Mesendoderm (in vitro differentiated cells): ENCODE data around the gene PRKAB1.

ENCODE experiments used
- DNase-seq: peaks from one replicate; pipeline ENCODE4 v3.0.0; 2013
- H2AK5ac ChIP-seq: 2 replicates; pipeline ENCODE4 v1.6.1; 2013; ENCODE audit warnings: low read length, inconsistent platforms
- H2BK120ac ChIP-seq: 2 replicates; pipeline ENCODE4 v1.6.1; 2013; ENCODE audit warnings: low read depth, mild to moderate bottlenecking, low read length, moderate library complexity, mixed read lengths
- H2BK15ac ChIP-seq: replicated peaks from 2 replicates; pipeline ENCODE4 v1.6.1; 2013; ENCODE audit warnings: low read depth, mild to moderate bottlenecking, moderate library complexity
- H2BK5ac ChIP-seq: 2 replicates; pipeline ENCODE4 v1.6.1; 2013; ENCODE audit warnings: low read length, inconsistent platforms
- H3K18ac ChIP-seq: 2 replicates; pipeline ENCODE4 v1.6.1; 2013; ENCODE audit warnings: mild to moderate bottlenecking, low read length, mixed read lengths
- H3K23ac ChIP-seq: one replicate; pipeline ENCODE4 v1.6.1; 2013; ENCODE audit warnings: low read length
- H3K27ac ChIP-seq: 2 replicates; pipeline ENCODE4 v1.5.1; 2013; ENCODE audit warnings: low read depth, mild to moderate bottlenecking, inconsistent platforms, low read length, moderate library complexity
- H3K27me3 ChIP-seq: 2 replicates; pipeline ENCODE4 v1.6.1; 2013; ENCODE audit warnings: low read length, control low read depth, mild to moderate bottlenecking, inconsistent platforms; ENCODE audit not compliant: insufficient read depth, poor library complexity
- H3K36me3 ChIP-seq: 2 replicates; pipeline ENCODE4 v1.6.1; 2013; ENCODE audit warnings: low read length, inconsistent platforms; ENCODE audit not compliant: control insufficient read depth, insufficient read depth
- H3K4ac ChIP-seq: one replicate; pipeline ENCODE4 v1.6.1; 2013; ENCODE audit warnings: low read depth, mild to moderate bottlenecking, low read length, moderate library complexity
- H3K4me1 ChIP-seq: 2 replicates; pipeline ENCODE4 v1.6.1; 2013; ENCODE audit warnings: low read depth, low read length, inconsistent platforms; ENCODE audit not compliant: control insufficient read depth
- H3K4me2 ChIP-seq: 2 replicates; pipeline ENCODE4 v1.6.1; 2013; ENCODE audit warnings: low read length
- H3K4me3 ChIP-seq: 2 replicates; pipeline ENCODE4 v1.5.1; 2013; ENCODE audit warnings: mild to moderate bottlenecking, low read length
- H3K56ac ChIP-seq: one replicate; pipeline ENCODE4 v1.6.1; 2013; ENCODE audit warnings: low read length
- H3K79me1 ChIP-seq: 2 replicates; pipeline ENCODE4 v1.6.1; 2013; ENCODE audit warnings: low read length, inconsistent platforms
- H3K79me2 ChIP-seq: 2 replicates; pipeline ENCODE4 v1.6.1; 2013; ENCODE audit warnings: mild to moderate bottlenecking, low read length; ENCODE audit not compliant: control insufficient read depth, insufficient read depth
- H3K9ac ChIP-seq: 2 replicates; pipeline ENCODE4 v1.6.1; 2013; ENCODE audit warnings: low read length, inconsistent platforms
- H4K5ac ChIP-seq: one replicate; pipeline ENCODE4 v1.6.1; 2013; ENCODE audit warnings: low read length
- H4K8ac ChIP-seq: one replicate; pipeline ENCODE4 v1.6.1; 2013; ENCODE audit warnings: low read depth, mild to moderate bottlenecking, control low read depth, low read length, moderate library complexity
- WGBS: extraction: QIAGEN DNeasy Blood & Tissue Kit; methylation state at CpG from one replicate; pipeline ENCODE4 v1.1.7; 2013; ENCODE audit warnings: low lambda C conversion rate, missing lambda C conversion rate; ENCODE audit not compliant: insufficient coverage; ENCODE audit errors: extremely low coverage; 5-methylcytosine and 5-hydroxymethylcytosine counted together

Gene PRKAB1

DNA sequence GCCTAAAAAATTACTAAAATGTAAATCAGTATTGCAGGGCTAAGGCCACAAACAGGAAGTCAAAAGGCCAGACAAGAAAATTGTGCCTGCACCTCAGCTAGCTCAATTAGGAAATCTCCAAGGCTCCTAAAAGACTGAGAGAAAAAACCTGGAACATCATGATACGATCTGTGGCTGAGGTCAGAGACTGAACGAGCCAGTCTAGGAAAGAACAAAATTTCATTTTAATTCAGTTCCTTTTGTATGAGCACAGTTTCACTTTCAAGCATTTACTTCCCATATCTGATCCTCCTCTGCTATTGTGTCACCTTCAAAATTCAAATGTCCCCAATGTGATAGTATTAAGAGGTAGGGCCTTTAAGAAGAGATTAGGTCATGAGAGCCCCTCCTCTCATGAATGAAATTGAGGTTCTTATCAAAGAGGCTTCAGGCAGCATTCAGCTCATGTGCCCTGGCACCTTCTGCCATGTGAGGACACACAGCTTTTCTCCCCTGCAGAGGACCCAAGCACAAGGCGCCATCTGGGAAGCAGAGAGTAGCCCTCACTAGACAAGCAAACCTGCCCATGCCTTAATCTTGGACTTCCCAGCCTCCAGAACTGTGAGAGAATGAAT lies 14.8 kb downstream of the PRKAB1 start:
- DNase-seq: no peak
- no CpG with 5 or more reads among the region's 3 CpGs for WGBS
- Histone ChIP-seq H3K27me3 (no peaks in the 10 kb centered on the region), H3K79me2 (no peaks in the 10 kb centered on the region), H3K23ac (no peak overlapping the region), H3K4ac (no peak overlapping the region), H4K8ac (no peak overlapping the region), H2BK120ac (no peak overlapping the region), H2BK5ac (no peak overlapping the region), H3K9ac (no peak overlapping the region), H2AK5ac (no peak overlapping the region), H3K79me1 (no peaks in the 10 kb centered on the region), H3K4me2 (no peak overlapping the region), H4K5ac (no peak overlapping the region), H2BK15ac (no peak overlapping the region), H3K56ac (no peak overlapping the region), H3K4me1 (no peaks in the 10 kb centered on the region), H3K27ac (no peak overlapping the region), H3K36me3 (peaks cover 7% of the 10 kb centered on the region), H3K18ac (no peak overlapping the region), H3K4me3 (no peak overlapping the region)

DNA sequence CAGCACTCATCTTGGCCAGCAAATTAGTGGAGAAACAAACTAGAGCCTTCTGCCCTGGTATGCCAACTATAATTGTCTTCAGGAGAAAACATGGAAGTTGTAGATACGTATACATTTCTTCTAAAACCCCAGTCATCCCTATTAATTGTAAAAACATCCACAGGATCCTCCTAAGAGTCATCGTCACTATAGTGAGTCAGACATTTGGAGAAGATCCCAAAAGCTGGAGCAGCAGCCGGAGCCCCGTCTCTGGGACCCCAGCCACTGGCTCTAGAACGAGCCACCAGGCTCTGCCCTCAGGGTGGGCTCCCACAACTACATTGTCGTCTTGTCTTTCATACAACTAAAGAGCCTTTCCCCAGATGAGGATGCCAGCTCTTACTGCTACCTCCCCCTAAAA lies 15.5 kb downstream of the PRKAB1 start:
- Histone ChIP-seq H3K79me1 (no peaks in the 10 kb centered on the region), H3K23ac (no peak overlapping the region), H3K4me2 (no peak overlapping the region), H3K27me3 (no peaks in the 10 kb centered on the region), H3K79me2 (no peaks in the 10 kb centered on the region), H3K4me3 (no peak overlapping the region), H4K8ac (no peak overlapping the region), H2BK120ac (no peak overlapping the region), H2BK15ac (no peak overlapping the region), H3K9ac (no peak overlapping the region), H3K4ac (no peak overlapping the region), H3K36me3 (peaks cover 4% of the 10 kb centered on the region), H3K27ac (no peak overlapping the region), H2AK5ac (no peak overlapping the region), H4K5ac (no peak overlapping the region), H2BK5ac (no peak overlapping the region), H3K18ac (no peak overlapping the region), H3K56ac (no peak overlapping the region), H3K4me1 (no peaks in the 10 kb centered on the region)
- WGBS: no CpG with 5 or more reads among the region's 6 CpGs
- DNase-seq: no peak

DNA sequence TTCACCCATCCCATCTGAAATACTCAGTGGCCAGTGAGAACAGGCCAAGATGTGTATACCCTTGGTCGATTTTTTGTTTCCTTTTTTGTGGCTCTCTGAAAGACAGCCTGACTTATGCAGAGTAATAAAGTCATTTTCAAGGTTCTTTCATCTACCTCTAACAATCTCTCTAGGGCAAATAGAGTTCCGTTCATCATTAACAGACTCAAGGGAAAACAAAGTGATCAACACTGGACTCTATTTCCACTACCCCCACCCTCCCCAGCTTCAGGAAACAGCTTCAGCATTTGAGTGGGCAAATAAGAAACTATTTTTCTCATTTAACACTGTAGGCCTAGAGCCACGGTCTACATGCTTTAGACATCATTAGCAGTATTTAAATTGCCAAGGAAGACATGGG lies 15.9 kb downstream of the PRKAB1 start:
- H3K79me1 ChIP-seq: no peaks in the 10 kb centered on the region
- WGBS: no CpG with 5 or more reads among the region's 3 CpGs
- no peaks in the 10 kb centered on the region for H3K27me3 ChIP-seq
- no peak overlapping the region for H3K23ac ChIP-seq
- H2AK5ac ChIP-seq: no peak overlapping the region
- no peak overlapping the region for H3K4ac ChIP-seq
- H3K36me3 ChIP-seq: peaks cover 2% of the 10 kb centered on the region
- no peak overlapping the region for H3K4me2 ChIP-seq
- no peak overlapping the region for H2BK15ac ChIP-seq
- no peak overlapping the region for H3K27ac ChIP-seq
- H4K5ac ChIP-seq: no peak overlapping the region
- H2BK5ac ChIP-seq: no peak overlapping the region
- no peaks in the 10 kb centered on the region for H3K4me1 ChIP-seq
- H3K4me3 ChIP-seq: no peak overlapping the region
- no peak for DNase-seq
- H4K8ac ChIP-seq: no peak overlapping the region
- no peak overlapping the region for H3K9ac ChIP-seq
- no peak overlapping the region for H3K18ac ChIP-seq
- H3K79me2 ChIP-seq: no peaks in the 10 kb centered on the region
- no peak overlapping the region for H3K56ac ChIP-seq
- H2BK120ac ChIP-seq: no peak overlapping the region

DNA sequence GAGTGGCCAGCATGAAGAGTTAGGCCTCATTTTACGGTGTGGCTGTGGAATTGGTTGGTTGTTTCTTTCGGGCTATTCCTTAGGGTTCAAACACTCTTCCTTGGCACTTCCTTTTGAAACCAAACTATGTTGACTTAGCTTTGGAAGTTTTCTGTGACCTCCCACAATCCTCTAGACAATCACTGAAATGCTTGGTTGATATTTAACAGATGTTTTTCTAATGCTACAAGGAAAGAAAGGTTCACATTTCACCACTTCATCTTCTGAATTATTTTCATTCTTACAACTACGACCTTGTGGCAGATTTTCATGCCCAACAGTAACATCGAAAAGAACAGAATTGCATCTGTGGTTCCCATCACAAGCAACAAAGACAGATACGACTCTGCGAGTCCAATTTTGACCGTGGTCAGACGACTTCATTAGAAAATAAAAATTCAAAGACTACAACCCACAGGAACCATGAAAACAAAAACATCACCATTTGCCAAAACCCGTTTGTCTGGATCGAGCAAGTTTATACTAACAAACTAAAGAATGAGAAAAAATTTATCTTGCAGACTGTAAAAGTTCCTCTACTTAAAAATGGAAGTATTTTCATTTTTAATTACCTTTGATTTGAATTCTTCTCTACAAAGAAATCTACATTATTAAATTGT lies 16.9 kb downstream of the PRKAB1 start:
- Histone ChIP-seq H3K27ac (no peak overlapping the region), H3K79me2 (no peaks in the 10 kb centered on the region), H3K4me1 (no peaks in the 10 kb centered on the region), H3K9ac (no peak overlapping the region), H4K8ac (no peak overlapping the region), H3K56ac (no peak overlapping the region), H3K36me3 (peaks cover 2% of the 10 kb centered on the region), H3K4ac (no peak overlapping the region), H2BK120ac (no peak overlapping the region), H2BK15ac (no peak overlapping the region), H3K23ac (no peak overlapping the region), H3K4me3 (no peak overlapping the region), H3K79me1 (no peaks in the 10 kb centered on the region), H3K18ac (no peak overlapping the region), H2BK5ac (no peak overlapping the region), H3K27me3 (no peaks in the 10 kb centered on the region), H2AK5ac (no peak overlapping the region), H3K4me2 (no peak overlapping the region), H4K5ac (no peak overlapping the region)
- no CpG with 5 or more reads among the region's 10 CpGs for WGBS
- DNase-seq: no peak

DNA sequence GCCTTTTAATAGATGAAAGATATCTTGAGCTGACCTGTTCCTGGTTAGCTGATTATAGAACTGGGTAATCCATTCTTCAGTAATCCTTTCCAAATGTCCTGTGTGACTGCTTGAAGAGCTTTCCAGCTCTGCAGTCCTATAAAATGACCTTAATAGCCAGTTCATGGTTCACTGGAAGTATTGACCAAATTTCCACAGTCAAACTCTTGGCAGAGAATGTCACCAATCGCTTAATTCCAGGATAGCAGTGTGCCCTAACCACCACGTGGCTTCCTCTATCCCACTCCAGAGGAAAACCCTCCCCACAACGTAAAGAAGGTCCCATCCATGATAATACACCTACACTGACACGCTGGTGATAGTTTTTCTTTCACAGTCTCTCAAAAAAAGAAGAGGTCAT lies 17.4 kb downstream of the PRKAB1 start:
- H2AK5ac ChIP-seq: no peak overlapping the region
- no peaks in the 10 kb centered on the region for H3K79me2 ChIP-seq
- H4K5ac ChIP-seq: no peak overlapping the region
- H3K36me3 ChIP-seq: no peaks in the 10 kb centered on the region
- no peak overlapping the region for H3K27ac ChIP-seq
- H3K23ac ChIP-seq: no peak overlapping the region
- no CpG with 5 or more reads among the region's 4 CpGs for WGBS
- no peak overlapping the region for H3K4ac ChIP-seq
- H3K79me1 ChIP-seq: no peaks in the 10 kb centered on the region
- no peak overlapping the region for H3K4me2 ChIP-seq
- H3K9ac ChIP-seq: no peak overlapping the region
- H3K27me3 ChIP-seq: no peaks in the 10 kb centered on the region
- no peak overlapping the region for H2BK15ac ChIP-seq
- H4K8ac ChIP-seq: no peak overlapping the region
- DNase-seq: no peak
- H3K56ac ChIP-seq: no peak overlapping the region
- no peak overlapping the region for H2BK120ac ChIP-seq
- H3K18ac ChIP-seq: no peak overlapping the region
- H3K4me1 ChIP-seq: no peaks in the 10 kb centered on the region
- H3K4me3 ChIP-seq: no peak overlapping the region
- H2BK5ac ChIP-seq: no peak overlapping the region

DNA sequence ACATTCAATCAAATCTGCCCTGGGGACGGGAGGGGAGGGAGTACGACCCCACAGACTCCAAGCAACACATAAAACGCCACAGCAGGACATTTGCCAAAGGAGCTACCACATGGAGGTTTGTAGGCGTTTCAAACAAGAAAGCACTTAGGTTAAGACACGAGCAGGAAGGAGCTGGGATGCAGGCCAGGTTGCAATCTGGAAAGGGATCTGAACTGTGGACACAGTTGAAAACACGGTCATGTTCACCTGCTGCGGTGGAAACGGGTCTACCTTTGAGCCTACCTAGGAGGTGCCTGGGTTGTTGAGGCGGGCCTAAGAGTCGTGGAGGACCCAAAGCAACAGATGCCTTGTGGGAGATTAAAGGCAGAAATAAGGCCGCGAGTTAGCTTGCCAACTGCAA lies 18.4 kb downstream of the PRKAB1 start:
- no CpG with 5 or more reads among the region's 12 CpGs for WGBS
- H3K36me3 ChIP-seq: no peaks in the 10 kb centered on the region
- no peak for DNase-seq

More for the DNA sequence above, 18.4 kb downstream of the PRKAB1 start:
- Histone ChIP-seq H3K79me1 (no peaks in the 10 kb centered on the region), H3K79me2 (no peaks in the 10 kb centered on the region), H3K18ac (no peak overlapping the region), H3K27me3 (no peaks in the 10 kb centered on the region), H3K4me1 (no peaks in the 10 kb centered on the region), H3K4me2 (no peak overlapping the region), H3K9ac (no peak overlapping the region), H3K27ac (no peak overlapping the region), H2AK5ac (no peak overlapping the region), H3K23ac (no peak overlapping the region), H2BK5ac (no peak overlapping the region), H3K4me3 (no peak overlapping the region), H3K56ac (no peak overlapping the region), H3K4ac (no peak overlapping the region), H4K5ac (no peak overlapping the region), H4K8ac (no peak overlapping the region), H2BK15ac (no peak overlapping the region), H2BK120ac (no peak overlapping the region)
